IMR-90 (cell line): Measurements from ENCODE around the gene KCNT1. TPM values are rescaled to one million over a fixed set of nuclear protein-coding genes. Genes with fewer than 3 reads are reported as not detected.

Experiments used
- ATAC-seq: fragments of 200-7000 bp; cut with Tn5 transposase; 2 replicates; pipeline ENCODE4 v1.9.1; 2020; ENCODE audit warnings: low read depth, mild to moderate bottlenecking, moderate library complexity
- BruUV-seq: library from RNA; stranded (reverse); fragments of 400-500 nt; replicated peaks from 2 replicates; lab custom pipeline; 2021; lab: Mats Ljungman, UMichigan
- CTCF ChIA-PET: fragments of 300-600 bp; formaldehyde crosslinking; extraction: SDS; loops from one replicate; lab custom pipeline; 2021; ENCODE audit warnings: antibody characterized with exemption; lab: Yijun Ruan, JAX
- POLR2A ChIA-PET: fragments of 300-600 bp; sonication (Branson Sonifier 250); formaldehyde crosslinking; loops from one replicate; lab custom pipeline; 2022; ENCODE audit warnings: antibody characterized with exemption; ENCODE audit not compliant: unreplicated experiment; lab: Charles Lee
- DNase-seq: peaks from one replicate; pipeline ENCODE4 v3.0.0; 2013
- H2AFZ ChIP-seq: replicated peaks from 2 replicates; pipeline ENCODE3; 2013; ENCODE audit warnings: low read length, mild to moderate bottlenecking; ENCODE audit not compliant: poor library complexity
- H2AK5ac ChIP-seq: 2 replicates; pipeline ENCODE4 v1.6.1; 2013; ENCODE audit warnings: low read depth, low read length, inconsistent platforms
- H2AK9ac ChIP-seq: replicated peaks from 2 replicates; pipeline ENCODE3; 2013; ENCODE audit warnings: mild to moderate bottlenecking, low read depth, low read length, moderate library complexity; ENCODE audit not compliant: poor library complexity
- H2BK120ac ChIP-seq: 2 replicates; pipeline ENCODE4 v1.6.1; 2013; ENCODE audit warnings: low read depth, low read length, inconsistent platforms
- H2BK15ac ChIP-seq: 3 replicates; pipeline ENCODE4 v1.6.1; 2013; ENCODE audit warnings: low read depth, low read length, inconsistent platforms
- H2BK20ac ChIP-seq: 2 replicates; pipeline ENCODE4 v1.6.1; 2013; ENCODE audit warnings: low read depth, mild to moderate bottlenecking, inconsistent platforms, low read length, moderate library complexity
- H2BK5ac ChIP-seq: 2 replicates; pipeline ENCODE4 v1.6.1; 2013; ENCODE audit warnings: mild to moderate bottlenecking, low read depth, low read length, inconsistent platforms; ENCODE audit not compliant: poor library complexity, severe bottlenecking
- H3K14ac ChIP-seq: replicated peaks from 2 replicates; pipeline ENCODE4 v1.6.1; 2013; ENCODE audit warnings: low read depth, low read length, inconsistent platforms
- H3K18ac ChIP-seq: 2 replicates; pipeline ENCODE4 v1.6.1; 2013; ENCODE audit warnings: low read depth, low read length, control low read depth
- H3K23ac ChIP-seq: 2 replicates; pipeline ENCODE4 v1.6.1; 2013; ENCODE audit warnings: low read depth, low read length, inconsistent platforms
- H3K27ac ChIP-seq: 2 replicates; pipeline ENCODE4 v1.5.1; 2013; ENCODE audit warnings: mild to moderate bottlenecking, control low read depth, low read length; ENCODE audit not compliant: insufficient read depth
- H3K27me3 ChIP-seq: 2 replicates; pipeline ENCODE4 v1.6.1; 2013; ENCODE audit warnings: low read length; ENCODE audit not compliant: control insufficient read depth, insufficient read depth
- H3K36me3 ChIP-seq: 2 replicates; pipeline ENCODE4 v1.6.1; 2013; ENCODE audit warnings: low read length, mixed read lengths; ENCODE audit not compliant: control insufficient read depth, insufficient read depth
- H3K4ac ChIP-seq: 2 replicates; pipeline ENCODE4 v1.6.1; 2013; ENCODE audit warnings: low read depth, low read length, inconsistent platforms
- H3K4me1 ChIP-seq: 2 replicates; pipeline ENCODE4 v1.6.1; 2013; ENCODE audit warnings: low read length, mixed read lengths; ENCODE audit not compliant: control insufficient read depth, insufficient read depth
- H3K4me2 ChIP-seq: 2 replicates; pipeline ENCODE4 v1.6.1; 2013; ENCODE audit warnings: low read depth, mild to moderate bottlenecking, control low read depth, low read length, moderate library complexity
- H3K4me3 ChIP-seq: 2 replicates; pipeline ENCODE4 v1.5.1; 2013; ENCODE audit warnings: low read depth, mild to moderate bottlenecking, control low read depth, low read length, moderate library complexity; ENCODE audit not compliant: insufficient read depth
- H3K56ac ChIP-seq: 2 replicates; pipeline ENCODE4 v1.6.1; 2013; ENCODE audit warnings: low read length, inconsistent platforms; ENCODE audit not compliant: insufficient read depth; ENCODE audit errors: extremely low read depth
- H3K79me1 ChIP-seq, 2 experiments: 2 replicates each; pipeline ENCODE4 v1.6.1; 2013; ENCODE audit warnings: low read length in 2 of 2, inconsistent platforms in 1 of 2, low read depth in 1 of 2
- H3K9ac ChIP-seq: 2 replicates; pipeline ENCODE4 v1.6.1; 2013; ENCODE audit warnings: low read depth, low read length, control low read depth
- H3K9me1 ChIP-seq: 2 replicates; pipeline ENCODE4 v1.6.1; 2013; ENCODE audit warnings: low read length, inconsistent platforms; ENCODE audit not compliant: insufficient read depth
- H3K9me3 ChIP-seq: 2 replicates; pipeline ENCODE4 v1.6.1; 2013; ENCODE audit warnings: low read length; ENCODE audit not compliant: control insufficient read depth, insufficient read depth
- H4K20me1 ChIP-seq: 2 replicates; pipeline ENCODE4 v1.6.1; 2013; ENCODE audit warnings: low read length, inconsistent platforms; ENCODE audit not compliant: insufficient read depth
- H4K5ac ChIP-seq: 2 replicates; pipeline ENCODE4 v1.6.1; 2013; ENCODE audit warnings: mild to moderate bottlenecking, low read depth, low read length, control low read depth
- H4K8ac ChIP-seq, 2 experiments: 2 replicates each; pipeline ENCODE4 v1.6.1; 2013; ENCODE audit warnings: low read depth in 2 of 2, low read length in 2 of 2, control low read depth in 1 of 2, inconsistent platforms in 1 of 2
- H4K91ac ChIP-seq: 2 replicates; pipeline ENCODE4 v1.6.1; 2013; ENCODE audit warnings: low read depth, low read length, inconsistent platforms; ENCODE audit not compliant: insufficient read depth
- CEBPB ChIP-seq: IDR thresholded peaks from 2 replicates; pipeline ENCODE4 v1.6.1; 2012; ENCODE audit warnings: low read depth, low read length, improper control_type of control experiment
- FOS ChIP-seq: fragments of 150-350 bp; IDR thresholded peaks from 2 replicates; pipeline ENCODE4 v1.6.1; 2016; ENCODE audit warnings: low read depth, low read length
- MAFK ChIP-seq: IDR thresholded peaks from 2 replicates; pipeline ENCODE4 v1.6.1; 2012; ENCODE audit warnings: low read depth, low read length, improper control_type of control experiment
- WGBS, 2 experiments: methylation state at CpG; one replicate each; pipeline versions ENCODE4 v1.1.5 to v1.1.7; 2013; ENCODE audit warnings: missing lambda C conversion rate in 2 of 2; ENCODE audit not compliant: insufficient read length in 1 of 2; ENCODE audit errors: extremely low coverage in 2 of 2; 5-methylcytosine and 5-hydroxymethylcytosine counted together
- dilution Hi-C: fragments of 300-500 bp; cut with HindIII; formaldehyde crosslinking; loops from one replicate; pipeline ENCODE4 v1.14.3; 2018; ENCODE audit warnings: low sequenced_read_pairs; ENCODE audit not compliant: unreplicated experiment
- in situ Hi-C: fragments of 300-500 bp; cut with MboI; formaldehyde crosslinking; loops from 3 replicates; pipeline ENCODE4 v1.14.3; 2019; ENCODE audit warnings: low sequenced_read_pairs, inconsistent platforms, mixed read lengths
- intact Hi-C: fragments of 100-400 bp; cut with micrococcal nuclease; formaldehyde crosslinking; loops from 2 replicates; pipeline ENCODE4 v1.10.0; 2022
- polyA plus RNA-seq, 3 experiments: library from polyadenylated mRNA; depleted of rRNA; stranded (reverse); fragments of >200 nt; gene quantifications; 2 replicates each; pipeline ENCODE4 v1.2.3, GENCODE V29; 2012; ENCODE audit warnings: low replicate concordance in 1 of 3
- total RNA-seq: library from RNA; depleted of rRNA; stranded (reverse); fragments of >200 nt; gene quantifications from 2 replicates; pipeline ENCODE4 v1.2.3, GENCODE V29; 2012
- TF ChIP-seq, protein P1 (sequence below): fragments of 150-350 bp; IDR thresholded peaks from 2 replicates; pipeline ENCODE4 v1.6.1; 2016; ENCODE audit warnings: low read depth, mild to moderate bottlenecking, low read length, moderate library complexity, borderline replicate concordance

Gene KCNT1
- total and polyA plus RNA-seq, 2 of the 4 experiments (the other 2 are of a cell fraction) = not detected

DNA sequence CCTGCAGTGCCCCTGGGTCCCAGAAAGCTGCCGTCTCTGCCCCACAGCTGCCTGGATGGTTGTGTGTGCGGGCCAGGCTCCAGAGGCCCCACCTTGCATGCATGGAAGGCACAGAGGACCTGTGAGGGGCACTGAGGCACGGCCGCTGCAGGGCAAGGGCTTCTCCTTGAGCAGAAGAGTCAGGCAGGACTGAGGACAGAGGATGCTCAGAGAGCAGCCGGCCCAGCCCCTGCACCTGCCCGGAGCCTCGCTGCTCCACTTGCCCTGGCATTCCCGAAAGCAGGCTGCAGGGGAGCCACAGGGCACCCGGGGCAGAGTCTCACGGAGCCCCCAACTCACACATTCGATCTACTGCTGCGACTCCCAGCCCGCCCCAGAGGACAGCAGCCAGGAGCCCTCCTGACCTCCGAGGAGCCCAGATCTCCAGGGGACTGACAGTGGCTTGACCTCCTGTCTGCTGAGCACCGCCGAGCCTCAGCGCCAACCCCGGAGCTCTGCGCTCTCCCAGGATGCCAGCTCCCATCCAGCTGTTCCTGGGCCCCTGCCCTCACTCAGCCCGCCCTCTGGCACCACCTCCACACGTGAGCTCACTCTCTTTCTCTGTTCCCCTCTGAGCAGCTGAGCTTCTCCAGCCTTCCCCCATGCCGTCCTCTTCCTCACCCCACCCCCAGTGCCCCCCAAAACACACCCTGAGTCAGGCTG is 95.0 kb downstream of the KCNT1 start:
- intact Hi-C loops (loop anchor here (2.0 to 10.0 kb wide), 3 partner anchors 164 to 325 kb away; partner anchors contain the start of gene UBAC1), in situ Hi-C loops (no loop called here), dilution Hi-C loops (no loop called here)
- no peak overlapping the region for H4K91ac ChIP-seq
- H2BK15ac ChIP-seq = no peak overlapping the region
- H2BK120ac ChIP-seq = no peak overlapping the region
- H4K5ac ChIP-seq = no peak overlapping the region
- no peak overlapping the region for H2BK20ac ChIP-seq
- H3K56ac ChIP-seq = no peak overlapping the region
- ChIA-PET POLR2A (no interaction called here), CTCF (no interaction called here)
- no peak overlapping the region for H3K4me2 ChIP-seq
- H3K23ac ChIP-seq = no peak overlapping the region
- no peak overlapping the region for H2AK9ac ChIP-seq
- no peak overlapping the region for H2AK5ac ChIP-seq
- 82% methylated on average over 16 of the region's 22 CpGs; no CpG with 5 or more reads in 1 of the 2 experiments for WGBS, 2 experiments
- no peak overlapping the region for H3K14ac ChIP-seq
- no peaks in the 10 kb centered on the region for H3K9me1 ChIP-seq
- no peak for DNase-seq
- no peaks in the 10 kb centered on the region for H3K79me1 ChIP-seq
- no peak overlapping the region for H3K4ac ChIP-seq
- H2AFZ ChIP-seq = no peak overlapping the region
- H3K4me1 ChIP-seq = no peaks in the 10 kb centered on the region
- TF ChIP-seq, protein P1, sequence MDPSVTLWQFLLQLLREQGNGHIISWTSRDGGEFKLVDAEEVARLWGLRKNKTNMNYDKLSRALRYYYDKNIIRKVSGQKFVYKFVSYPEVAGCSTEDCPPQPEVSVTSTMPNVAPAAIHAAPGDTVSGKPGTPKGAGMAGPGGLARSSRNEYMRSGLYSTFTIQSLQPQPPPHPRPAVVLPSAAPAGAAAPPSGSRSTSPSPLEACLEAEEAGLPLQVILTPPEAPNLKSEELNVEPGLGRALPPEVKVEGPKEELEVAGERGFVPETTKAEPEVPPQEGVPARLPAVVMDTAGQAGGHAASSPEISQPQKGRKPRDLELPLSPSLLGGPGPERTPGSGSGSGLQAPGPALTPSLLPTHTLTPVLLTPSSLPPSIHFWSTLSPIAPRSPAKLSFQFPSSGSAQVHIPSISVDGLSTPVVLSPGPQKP = no peak
- TF ChIP-seq CEBPB (no peak), FOS (no peak), MAFK (no peak)
- no peak overlapping the region for H4K8ac ChIP-seq
- no peak overlapping the region for H2BK5ac ChIP-seq
- no peak overlapping the region for H3K4me3 ChIP-seq
- no peak overlapping the region for H3K9ac ChIP-seq
- H3K27ac ChIP-seq = no peak overlapping the region
- no peak overlapping the region for H3K18ac ChIP-seq
- no peaks in the 10 kb centered on the region for H4K20me1 ChIP-seq
- no TSS peak for BruUV-seq
- H3K9me3 ChIP-seq = no peaks in the 10 kb centered on the region
- ATAC-seq = no peak
- no peaks in the 10 kb centered on the region for H3K36me3 ChIP-seq
- H3K27me3 ChIP-seq = peaks cover 9% of the 10 kb centered on the region
